Liver (tissue), 9 donors: Measurements from ENCODE around the gene ADAM19. TPM values are rescaled to one million over a fixed set of nuclear protein-coding genes. Genes with fewer than 3 reads are reported as not detected.

Experiments used
- DNase-seq: peaks from one replicate; pipeline ENCODE4 v3.0.0-alpha.2; 2017; ENCODE audit warnings: low spot score
- H3K27ac ChIP-seq, 2 donors: one replicate each; pipeline ENCODE4 v1.7.0; 2013; ENCODE audit warnings: inconsistent platforms in 2 of 2, low read length in 2 of 2, control low read depth in 1 of 2, low read depth in 1 of 2, mild to moderate bottlenecking in 1 of 2
- H3K27me3 ChIP-seq, 4 donors: one replicate each; pipeline versions ENCODE4 v1.6.1 to v1.7.0; 2013; ENCODE audit warnings: low read length in 3 of 4, inconsistent platforms in 1 of 4, mild to moderate bottlenecking in 1 of 4, moderate library complexity in 1 of 4; ENCODE audit not compliant: control insufficient read depth in 4 of 4, insufficient read depth in 4 of 4
- H3K36me3 ChIP-seq, 4 donors: one replicate each; pipeline versions ENCODE4 v1.6.1 to v1.7.0; 2013; ENCODE audit warnings: low read length in 3 of 4, mild to moderate bottlenecking in 3 of 4, low read depth in 1 of 4, moderate library complexity in 1 of 4; ENCODE audit not compliant: control insufficient read depth in 4 of 4, insufficient read depth in 3 of 4
- H3K4me1 ChIP-seq, 4 donors: one replicate each; pipeline versions ENCODE4 v1.6.1 to v1.7.0; 2013; ENCODE audit warnings: low read length in 3 of 4, mild to moderate bottlenecking in 3 of 4, moderate library complexity in 1 of 4; ENCODE audit not compliant: control insufficient read depth in 4 of 4, insufficient read depth in 4 of 4
- H3K4me3 ChIP-seq, 3 donors: one replicate each; pipeline versions ENCODE4 v1.6.1 to v1.7.0; 2013; ENCODE audit warnings: low read length in 3 of 3, control low read depth in 1 of 3, low read depth in 1 of 3, mild to moderate bottlenecking in 1 of 3
- H3K9ac ChIP-seq, 2 donors: one replicate each; pipeline ENCODE4 v1.7.0; 2013; ENCODE audit warnings: low read length in 2 of 2, mild to moderate bottlenecking in 2 of 2, moderate library complexity in 2 of 2, control low read depth in 1 of 2, low read depth in 1 of 2
- H3K9me3 ChIP-seq, 4 donors: one replicate each; pipeline versions ENCODE4 v1.6.1 to v1.7.0; 2013; ENCODE audit warnings: low read length in 3 of 4; ENCODE audit not compliant: control insufficient read depth in 4 of 4
- EGR1 ChIP-seq, 2 donors: IDR thresholded peaks; 2 replicates each; pipeline ENCODE4 v1.6.1; 2016 to 2018; ENCODE audit warnings: antibody characterized with exemption in 2 of 2, low read depth in 2 of 2
- FOXA1 ChIP-seq: IDR thresholded peaks from 2 replicates; pipeline ENCODE4 v1.6.1; 2016; ENCODE audit warnings: antibody characterized with exemption
- FOXA2 ChIP-seq: IDR thresholded peaks from 2 replicates; pipeline ENCODE4 v1.6.1; 2016; ENCODE audit warnings: antibody characterized with exemption
- GABPA ChIP-seq, 2 donors: IDR thresholded peaks in 1 of 2; conservative IDR thresholded peaks in 1 of 2; 2 replicates each; pipeline ENCODE4 v1.6.1; 2016; ENCODE audit warnings: antibody characterized with exemption in 2 of 2, mild to moderate bottlenecking in 1 of 2, moderate library complexity in 1 of 2
- HNF4A ChIP-seq, 2 donors: conservative IDR thresholded peaks; 2 replicates each; pipeline ENCODE4 v1.6.1; 2016; ENCODE audit warnings: antibody characterized with exemption in 2 of 2, mild to moderate bottlenecking in 2 of 2
- HNF4G ChIP-seq: IDR thresholded peaks from 2 replicates; pipeline ENCODE4 v1.6.1; 2016; ENCODE audit warnings: antibody characterized with exemption
- JUND ChIP-seq, 2 donors: IDR thresholded peaks; 2 replicates each; pipeline ENCODE4 v1.6.1; 2016; ENCODE audit warnings: antibody characterized with exemption in 2 of 2
- NR2F2 ChIP-seq: IDR thresholded peaks from 2 replicates; pipeline ENCODE4 v1.6.1; 2016; ENCODE audit warnings: antibody characterized with exemption
- RXRA ChIP-seq, 2 donors: IDR thresholded peaks; 2 replicates each; pipeline ENCODE4 v1.6.1; 2017 to 2018; ENCODE audit warnings: antibody characterized with exemption in 2 of 2, mild to moderate bottlenecking in 1 of 2
- SP1 ChIP-seq: IDR thresholded peaks from 2 replicates; pipeline ENCODE4 v1.6.1; 2018; ENCODE audit warnings: antibody characterized with exemption, mild to moderate bottlenecking
- TAF1 ChIP-seq: conservative IDR thresholded peaks from 2 replicates; pipeline ENCODE4 v1.6.1; 2016; ENCODE audit warnings: antibody characterized with exemption, mild to moderate bottlenecking
- WGBS: extraction: QIAGEN DNeasy Blood & Tissue Kit; methylation state at CpG from one replicate; pipeline ENCODE4 v1.1.7; 2013; 5-methylcytosine and 5-hydroxymethylcytosine counted together
- polyA plus RNA-seq, 2 donors: library from polyadenylated mRNA; stranded (reverse) in 1 of 2; unstranded in 1 of 2; fragments of 200-250 nt in 1 of 2; fragments of >200 nt in 1 of 2; fragmentation: Nextera tagmentation in 1 of 2; extraction: Ambion mirVana in 1 of 2; gene quantifications; one replicate each; pipeline versions ENCODE4 v1.2.1 to v1.2.3, GENCODE V29; 2013 to 2015
- total RNA-seq, 2 donors: library from RNA; depleted of rRNA; stranded (reverse); fragments of >200 nt; gene quantifications; one replicate each; pipeline ENCODE4 v1.2.3, GENCODE V29; 2014
- TF ChIP-seq, protein P1 (sequence below): IDR thresholded peaks from 2 replicates; pipeline ENCODE4 v1.6.1; 2016; ENCODE audit warnings: antibody characterized with exemption
- TF ChIP-seq, protein P2 (sequence below): IDR thresholded peaks from 2 replicates; pipeline ENCODE4 v1.6.1; 2016; ENCODE audit warnings: antibody characterized with exemption
- TF ChIP-seq, protein P3 (sequence below): IDR thresholded peaks from 2 replicates; pipeline ENCODE4 v1.6.1; 2016; ENCODE audit warnings: antibody characterized with exemption, mild to moderate bottlenecking
- TF ChIP-seq, protein P4 (sequence below): fragments of 150-350 bp; IDR thresholded peaks from 2 replicates; pipeline ENCODE4 v1.5.1; 2017; ENCODE audit warnings: improper control_type of control experiment, low read depth, low read length; ENCODE audit not compliant: missing input control
- donor health status: healthy.
- donor health status: healthy.
- donor health status: healthy.
- donor health status: healthy.
- donor health status: healthy.

Gene ADAM19
- total and polyA plus RNA-seq, 4 donors = 2.4 to 7.1 (median 2.9) TPM

DNA sequence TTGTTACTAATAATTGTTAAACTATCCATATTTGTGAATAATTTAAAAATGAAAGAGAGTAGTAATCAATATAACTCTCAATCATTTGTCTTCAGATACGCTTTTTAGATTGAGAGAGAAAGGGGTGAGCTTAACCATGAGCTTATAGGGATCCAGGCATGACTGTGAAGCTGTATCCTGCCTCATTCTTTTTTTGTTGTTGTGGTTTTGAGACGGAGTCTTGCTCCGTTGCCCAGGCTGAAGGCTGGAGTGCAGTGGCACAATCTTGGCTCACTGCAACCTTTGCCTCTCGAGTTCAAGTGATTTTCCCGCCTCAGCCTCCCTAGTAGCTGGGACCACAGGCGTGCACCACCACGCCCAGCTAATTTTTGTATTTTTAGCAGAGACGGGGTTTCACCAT is 71.5 kb downstream of the ADAM19 start:
- Histone ChIP-seq H3K9ac (no peak overlapping the region), H3K4me1 (no peaks in the 10 kb centered on the region), H3K9me3 (no peaks in the 10 kb centered on the region), H3K4me3 (no peak overlapping the region), H3K27me3 (no peaks in the 10 kb centered on the region), H3K27ac (no peak overlapping the region), H3K36me3 (peaks cover 4 to 14% (median 8%) of the 10 kb centered on the region in 4 donors)
- TF ChIP-seq FOXA1 (no peak), EGR1 (IDR thresholded peaks at IDR 0.05; ENCODE audit: low read depth in 2 of 2) (no peak), HNF4G (no peak), NR2F2 (no peak), JUND (IDR thresholded peaks at IDR 0.05) (no peak), TAF1 (no peak), SP1 (no peak), RXRA (IDR thresholded peaks at IDR 0.05) (no peak), FOXA2 (no peak)
- TF ChIP-seq, protein P1, sequence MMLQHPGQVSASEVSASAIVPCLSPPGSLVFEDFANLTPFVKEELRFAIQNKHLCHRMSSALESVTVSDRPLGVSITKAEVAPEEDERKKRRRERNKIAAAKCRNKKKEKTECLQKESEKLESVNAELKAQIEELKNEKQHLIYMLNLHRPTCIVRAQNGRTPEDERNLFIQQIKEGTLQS = no peak
- TF ChIP-seq, protein P2, sequence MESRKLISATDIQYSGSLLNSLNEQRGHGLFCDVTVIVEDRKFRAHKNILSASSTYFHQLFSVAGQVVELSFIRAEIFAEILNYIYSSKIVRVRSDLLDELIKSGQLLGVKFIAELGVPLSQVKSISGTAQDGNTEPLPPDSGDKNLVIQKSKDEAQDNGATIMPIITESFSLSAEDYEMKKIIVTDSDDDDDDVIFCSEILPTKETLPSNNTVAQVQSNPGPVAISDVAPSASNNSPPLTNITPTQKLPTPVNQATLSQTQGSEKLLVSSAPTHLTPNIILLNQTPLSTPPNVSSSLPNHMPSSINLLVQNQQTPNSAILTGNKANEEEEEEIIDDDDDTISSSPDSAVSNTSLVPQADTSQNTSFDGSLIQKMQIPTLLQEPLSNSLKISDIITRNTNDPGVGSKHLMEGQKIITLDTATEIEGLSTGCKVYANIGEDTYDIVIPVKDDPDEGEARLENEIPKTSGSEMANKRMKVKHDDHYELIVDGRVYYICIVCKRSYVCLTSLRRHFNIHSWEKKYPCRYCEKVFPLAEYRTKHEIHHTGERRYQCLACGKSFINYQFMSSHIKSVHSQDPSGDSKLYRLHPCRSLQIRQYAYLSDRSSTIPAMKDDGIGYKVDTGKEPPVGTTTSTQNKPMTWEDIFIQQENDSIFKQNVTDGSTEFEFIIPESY = no peak
- WGBS = 86% methylated on average over 8 of the region's 8 CpGs
- no peak for DNase-seq

DNA sequence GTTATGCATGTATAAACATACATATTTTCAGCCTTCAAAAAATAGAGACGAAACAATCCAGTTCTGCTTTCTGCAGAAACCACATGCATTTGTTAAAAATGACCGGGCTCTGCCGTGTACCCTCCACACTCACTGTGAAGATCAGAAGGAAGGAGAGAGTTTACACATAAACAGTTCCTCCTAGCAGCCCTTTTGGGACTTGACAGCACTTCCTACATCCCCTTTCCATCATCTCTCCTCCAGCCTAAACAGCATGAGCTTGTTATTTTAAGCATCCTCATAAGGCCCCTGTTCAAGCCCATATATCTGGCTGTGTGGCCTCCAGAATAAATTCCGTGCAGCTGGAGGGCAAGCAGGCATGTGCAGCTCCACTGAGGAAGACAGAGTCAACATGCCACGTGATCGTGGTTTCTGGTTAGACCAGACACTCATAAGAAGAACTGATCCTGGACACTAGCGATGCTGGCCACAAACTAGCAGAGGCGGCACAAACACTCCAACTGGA is 73.4 kb downstream of the ADAM19 start:
- Histone ChIP-seq H3K4me1 (no peaks in the 10 kb centered on the region), H3K9me3 (no peaks in the 10 kb centered on the region), H3K27me3 (no peaks in the 10 kb centered on the region), H3K9ac (no peak overlapping the region), H3K4me3 (no peak overlapping the region), H3K27ac (no peak overlapping the region), H3K36me3 (peaks cover 4 to 14% (median 7%) of the 10 kb centered on the region in 4 donors)
- no peak for DNase-seq
- 85% methylated on average over 8 of the region's 8 CpGs for WGBS
- no peak for TF ChIP-seq EGR1 (IDR thresholded peaks at IDR 0.05; ENCODE audit: low read depth in 2 of 2)
- TF ChIP-seq, protein P3, sequence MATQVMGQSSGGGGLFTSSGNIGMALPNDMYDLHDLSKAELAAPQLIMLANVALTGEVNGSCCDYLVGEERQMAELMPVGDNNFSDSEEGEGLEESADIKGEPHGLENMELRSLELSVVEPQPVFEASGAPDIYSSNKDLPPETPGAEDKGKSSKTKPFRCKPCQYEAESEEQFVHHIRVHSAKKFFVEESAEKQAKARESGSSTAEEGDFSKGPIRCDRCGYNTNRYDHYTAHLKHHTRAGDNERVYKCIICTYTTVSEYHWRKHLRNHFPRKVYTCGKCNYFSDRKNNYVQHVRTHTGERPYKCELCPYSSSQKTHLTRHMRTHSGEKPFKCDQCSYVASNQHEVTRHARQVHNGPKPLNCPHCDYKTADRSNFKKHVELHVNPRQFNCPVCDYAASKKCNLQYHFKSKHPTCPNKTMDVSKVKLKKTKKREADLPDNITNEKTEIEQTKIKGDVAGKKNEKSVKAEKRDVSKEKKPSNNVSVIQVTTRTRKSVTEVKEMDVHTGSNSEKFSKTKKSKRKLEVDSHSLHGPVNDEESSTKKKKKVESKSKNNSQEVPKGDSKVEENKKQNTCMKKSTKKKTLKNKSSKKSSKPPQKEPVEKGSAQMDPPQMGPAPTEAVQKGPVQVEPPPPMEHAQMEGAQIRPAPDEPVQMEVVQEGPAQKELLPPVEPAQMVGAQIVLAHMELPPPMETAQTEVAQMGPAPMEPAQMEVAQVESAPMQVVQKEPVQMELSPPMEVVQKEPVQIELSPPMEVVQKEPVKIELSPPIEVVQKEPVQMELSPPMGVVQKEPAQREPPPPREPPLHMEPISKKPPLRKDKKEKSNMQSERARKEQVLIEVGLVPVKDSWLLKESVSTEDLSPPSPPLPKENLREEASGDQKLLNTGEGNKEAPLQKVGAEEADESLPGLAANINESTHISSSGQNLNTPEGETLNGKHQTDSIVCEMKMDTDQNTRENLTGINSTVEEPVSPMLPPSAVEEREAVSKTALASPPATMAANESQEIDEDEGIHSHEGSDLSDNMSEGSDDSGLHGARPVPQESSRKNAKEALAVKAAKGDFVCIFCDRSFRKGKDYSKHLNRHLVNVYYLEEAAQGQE = no peak

DNA sequence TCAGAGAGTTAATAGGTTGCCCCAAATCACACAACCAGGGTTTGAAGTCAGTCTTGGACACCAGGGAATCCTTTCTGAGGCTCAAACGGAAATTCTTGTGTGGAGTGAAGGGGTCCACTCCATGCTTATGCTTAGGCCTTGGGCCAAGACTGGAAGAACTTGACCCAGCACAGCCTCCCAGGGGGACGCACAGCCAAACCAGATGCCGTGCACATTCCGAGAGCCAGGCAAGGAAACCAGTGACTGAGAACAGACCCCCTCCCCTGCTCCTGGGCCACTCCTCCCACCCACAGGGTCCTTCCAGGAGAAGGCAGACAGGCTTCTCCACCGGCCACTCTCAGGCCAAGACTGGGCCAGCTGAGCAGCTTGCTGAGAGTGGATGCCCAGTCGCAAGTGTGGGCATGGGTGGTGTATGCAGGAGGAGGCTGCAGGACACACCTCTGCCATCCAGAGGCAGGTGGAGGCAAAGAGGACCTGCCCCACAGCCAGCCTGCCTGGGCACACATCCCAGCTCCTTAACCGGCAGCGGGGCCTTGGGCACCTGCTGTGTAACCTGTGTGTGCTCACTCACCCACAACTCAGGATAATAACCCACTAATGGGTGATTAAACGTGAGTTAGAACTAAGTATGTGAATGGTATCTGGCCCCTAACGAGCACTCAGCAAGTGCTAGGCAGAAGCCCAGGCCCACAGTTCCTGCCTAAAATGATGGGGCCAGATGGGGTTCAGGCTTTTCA is 77.5 kb downstream of the ADAM19 start:
- 93% methylated on average over 10 of the region's 10 CpGs for WGBS
- no peaks in the 10 kb centered on the region for H3K4me1 ChIP-seq
- TF ChIP-seq HNF4A (conservative IDR thresholded peaks at IDR 0.05) (no peak), GABPA (IDR thresholded peaks at IDR 0.05 in 1 of 2, conservative IDR thresholded peaks at IDR 0.05 in 1 of 2) (no peak)
- TF ChIP-seq, protein P4, sequence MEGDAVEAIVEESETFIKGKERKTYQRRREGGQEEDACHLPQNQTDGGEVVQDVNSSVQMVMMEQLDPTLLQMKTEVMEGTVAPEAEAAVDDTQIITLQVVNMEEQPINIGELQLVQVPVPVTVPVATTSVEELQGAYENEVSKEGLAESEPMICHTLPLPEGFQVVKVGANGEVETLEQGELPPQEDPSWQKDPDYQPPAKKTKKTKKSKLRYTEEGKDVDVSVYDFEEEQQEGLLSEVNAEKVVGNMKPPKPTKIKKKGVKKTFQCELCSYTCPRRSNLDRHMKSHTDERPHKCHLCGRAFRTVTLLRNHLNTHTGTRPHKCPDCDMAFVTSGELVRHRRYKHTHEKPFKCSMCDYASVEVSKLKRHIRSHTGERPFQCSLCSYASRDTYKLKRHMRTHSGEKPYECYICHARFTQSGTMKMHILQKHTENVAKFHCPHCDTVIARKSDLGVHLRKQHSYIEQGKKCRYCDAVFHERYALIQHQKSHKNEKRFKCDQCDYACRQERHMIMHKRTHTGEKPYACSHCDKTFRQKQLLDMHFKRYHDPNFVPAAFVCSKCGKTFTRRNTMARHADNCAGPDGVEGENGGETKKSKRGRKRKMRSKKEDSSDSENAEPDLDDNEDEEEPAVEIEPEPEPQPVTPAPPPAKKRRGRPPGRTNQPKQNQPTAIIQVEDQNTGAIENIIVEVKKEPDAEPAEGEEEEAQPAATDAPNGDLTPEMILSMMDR = no peak
- TF ChIP-seq, protein P2 = no peak
- no peak for DNase-seq
- no peaks in the 10 kb centered on the region for H3K9me3 ChIP-seq
- H3K9ac ChIP-seq = no peak overlapping the region
- H3K36me3 ChIP-seq = peaks cover 2 to 13% (median 7%) of the 10 kb centered on the region in 4 donors
- no peaks in the 10 kb centered on the region for H3K27me3 ChIP-seq
- H3K27ac ChIP-seq = no peak overlapping the region
- H3K4me3 ChIP-seq = no peak overlapping the region
